Measurements from ENCODE around the gene SIX4. TPM values are rescaled to one million over a fixed set of nuclear protein-coding genes. Genes with fewer than 3 reads are reported as not detected.

The SIX4 gene
- total RNA-seq, 2 experiments from 2014 or later: not detected

GRCh38 chr14:60720962-60721325, 3.2 kb downstream of the SIX4 start:
- Mint-ChIP-seq H3K36me3 (ENCODE audit: low read depth) (no peaks in the 10 kb centered on the region), H3K27ac (no peak overlapping the region), H3K27me3 (ENCODE audit: low read depth) (peaks cover 59% of the 10 kb centered on the region), H3K9me3 (no peaks in the 10 kb centered on the region), H3K4me1 (ENCODE audit: low read depth) (peaks cover 19% of the 10 kb centered on the region), H3K4me3 (peak overlapping the region; percentile 61)
- intact Hi-C loops (cut with micrococcal nuclease): loop anchor here (1.0 to 10.0 kb wide), 6 partner anchors 32 to 476 kb away; partner anchors contain the start of genes PPM1A, SLC38A6 and TRMT5
- CTCF ChIA-PET: no interaction called here
- DNase-seq: no peak

- no peak overlapping the region for H3K27ac Mint-ChIP-seq
- no peak overlapping the region for H3K4me3 Mint-ChIP-seq
- CTCF ChIA-PET: no interaction called here
Measured at GRCh38 chr14:60720391-60720790, 3.8 kb downstream of the SIX4 start.

GRCh38 chr14:60713513-60713912, 10.6 kb downstream of the SIX4 start:
- Mint-ChIP-seq H3K36me3 (ENCODE audit: low read depth) (no peaks in the 10 kb centered on the region), H3K4me3 (no peak overlapping the region), H3K4me1 (ENCODE audit: low read depth) (no peaks in the 10 kb centered on the region), H3K9me3 (no peaks in the 10 kb centered on the region), H3K27me3 (ENCODE audit: low read depth) (peaks cover 18% of the 10 kb centered on the region), H3K27ac (no peak overlapping the region)
- CTCF ChIA-PET: no interaction called here
- intact Hi-C loops (cut with micrococcal nuclease): no loop called here
- no peak for DNase-seq

More at GRCh38 chr14:60720391-60720790, 3.8 kb downstream of the SIX4 start:
- Mint-ChIP-seq H3K36me3 (ENCODE audit: low read depth) (no peaks in the 10 kb centered on the region), H3K9me3 (no peaks in the 10 kb centered on the region), H3K4me1 (ENCODE audit: low read depth) (peaks cover 19% of the 10 kb centered on the region), H3K27me3 (ENCODE audit: low read depth) (peaks cover 60% of the 10 kb centered on the region)
- intact Hi-C loops (cut with micrococcal nuclease): loop anchor here (2.0 to 10.0 kb wide), 5 partner anchors 32 to 476 kb away; partner anchors contain the start of gene PPM1A
- no peak for DNase-seq

- CTCF ChIA-PET: no interaction called here
- Mint-ChIP-seq H3K9me3 (no peaks in the 10 kb centered on the region), H3K4me3 (no peak overlapping the region), H3K36me3 (ENCODE audit: low read depth) (no peaks in the 10 kb centered on the region), H3K4me1 (ENCODE audit: low read depth) (no peaks in the 10 kb centered on the region), H3K27ac (no peak overlapping the region), H3K27me3 (ENCODE audit: low read depth) (peaks cover 13% of the 10 kb centered on the region)
- DNase-seq: no peak
- intact Hi-C loops (cut with micrococcal nuclease): no loop called here
Measured at GRCh38 chr14:60710494-60710893, 13.7 kb downstream of the SIX4 start.

GRCh38 chr14:60707858-60708257, 16.3 kb downstream of the SIX4 start:
- Mint-ChIP-seq H3K27me3 (ENCODE audit: low read depth) (peaks cover 10% of the 10 kb centered on the region), H3K9me3 (no peaks in the 10 kb centered on the region), H3K36me3 (ENCODE audit: low read depth) (no peaks in the 10 kb centered on the region), H3K4me1 (ENCODE audit: low read depth) (no peaks in the 10 kb centered on the region), H3K27ac (no peak overlapping the region), H3K4me3 (no peak overlapping the region)
- DNase-seq: no peak
- intact Hi-C loops (cut with micrococcal nuclease): no loop called here
- CTCF ChIA-PET: no interaction called here

- H3K27me3 Mint-ChIP-seq (ENCODE audit: low read depth): peaks cover 17% of the 10 kb centered on the region
- H3K36me3 Mint-ChIP-seq (ENCODE audit: low read depth): peaks cover 4% of the 10 kb centered on the region
- H3K4me1 Mint-ChIP-seq (ENCODE audit: low read depth): no peaks in the 10 kb centered on the region
- no peak overlapping the region for H3K27ac Mint-ChIP-seq
- CTCF ChIA-PET: no interaction called here
- intact Hi-C loops (cut with micrococcal nuclease): no loop called here
- H3K4me3 Mint-ChIP-seq: no peak overlapping the region
- H3K9me3 Mint-ChIP-seq: peaks cover 13% of the 10 kb centered on the region
- DNase-seq: no peak
Measured at GRCh38 chr14:60705100-60705499, 19.1 kb downstream of the SIX4 start.

GRCh38 chr14:60700598-60700997, 23.6 kb downstream of the SIX4 start:
- Mint-ChIP-seq H3K36me3 (ENCODE audit: low read depth) (peaks cover 4% of the 10 kb centered on the region), H3K4me3 (no peak overlapping the region), H3K27me3 (ENCODE audit: low read depth) (peaks cover 20% of the 10 kb centered on the region), H3K4me1 (ENCODE audit: low read depth) (no peaks in the 10 kb centered on the region), H3K9me3 (peaks cover 17% of the 10 kb centered on the region), H3K27ac (no peak overlapping the region)
- intact Hi-C loops (cut with micrococcal nuclease): no loop called here
- CTCF ChIA-PET: interaction anchor here (0.7 kb wide), 1 partner anchor 519 kb away, joined by 3 read pairs; no protein-coding TSS in a partner anchor
- no peak for DNase-seq

GRCh38 chr14:60695327-60695726, 28.8 kb downstream of the SIX4 start:
- no peak overlapping the region for H3K27ac Mint-ChIP-seq
- H3K9me3 Mint-ChIP-seq: peaks cover 5% of the 10 kb centered on the region
- intact Hi-C loops (cut with micrococcal nuclease): no loop called here
- no peaks in the 10 kb centered on the region for H3K36me3 Mint-ChIP-seq (ENCODE audit: low read depth)
- H3K4me3 Mint-ChIP-seq: no peak overlapping the region
- DNase-seq: no peak
- H3K4me1 Mint-ChIP-seq (ENCODE audit: low read depth): no peaks in the 10 kb centered on the region
- CTCF ChIA-PET: interaction anchor here (0.6 kb wide), 1 partner anchor 71 kb away, joined by 3 read pairs; no protein-coding TSS in a partner anchor
- peaks cover 9% of the 10 kb centered on the region for H3K27me3 Mint-ChIP-seq (ENCODE audit: low read depth)

GRCh38 chr14:60691383-60692113, 32.6 kb downstream of the SIX4 start:
- CTCF ChIA-PET: interaction anchor here (0.6 kb wide), 1 partner anchor 30 kb away, joined by 6 read pairs; no protein-coding TSS in a partner anchor
- Mint-ChIP-seq H3K27me3 (ENCODE audit: low read depth) (peaks cover 5% of the 10 kb centered on the region), H3K36me3 (ENCODE audit: low read depth) (no peaks in the 10 kb centered on the region), H3K4me3 (no peak overlapping the region), H3K4me1 (ENCODE audit: low read depth) (no peaks in the 10 kb centered on the region), H3K9me3 (no peaks in the 10 kb centered on the region), H3K27ac (no peak overlapping the region)
- intact Hi-C loops (cut with micrococcal nuclease): no loop called here
- no peak for DNase-seq

- CTCF ChIA-PET: no interaction called here
- Mint-ChIP-seq H3K4me3 (no peak overlapping the region), H3K27ac (no peak overlapping the region), H3K36me3 (ENCODE audit: low read depth) (no peaks in the 10 kb centered on the region), H3K27me3 (ENCODE audit: low read depth) (peaks cover 13% of the 10 kb centered on the region), H3K4me1 (ENCODE audit: low read depth) (no peaks in the 10 kb centered on the region), H3K9me3 (no peaks in the 10 kb centered on the region)
- intact Hi-C loops (cut with micrococcal nuclease): no loop called here
- no peak for DNase-seq
Measured at GRCh38 chr14:60686865-60687264, 37.3 kb downstream of the SIX4 start.

- peaks cover 3% of the 10 kb centered on the region for H3K9me3 Mint-ChIP-seq
- no peak overlapping the region for H3K27ac Mint-ChIP-seq
- no peak for DNase-seq
- CTCF ChIA-PET: no interaction called here
- no peaks in the 10 kb centered on the region for H3K36me3 Mint-ChIP-seq (ENCODE audit: low read depth)
- H3K4me1 Mint-ChIP-seq (ENCODE audit: low read depth): no peaks in the 10 kb centered on the region
- intact Hi-C loops (cut with micrococcal nuclease): no loop called here
- H3K27me3 Mint-ChIP-seq (ENCODE audit: low read depth): peaks cover 11% of the 10 kb centered on the region
- no peak overlapping the region for H3K4me3 Mint-ChIP-seq
Measured at GRCh38 chr14:60684203-60684602, 39.9 kb downstream of the SIX4 start.

GRCh38 chr14:60681271-60681670, 42.9 kb downstream of the SIX4 start:
- CTCF ChIA-PET: no interaction called here
- Mint-ChIP-seq H3K4me1 (ENCODE audit: low read depth) (no peaks in the 10 kb centered on the region), H3K36me3 (ENCODE audit: low read depth) (no peaks in the 10 kb centered on the region), H3K27ac (no peak overlapping the region), H3K4me3 (no peak overlapping the region), H3K9me3 (peaks cover 3% of the 10 kb centered on the region), H3K27me3 (ENCODE audit: low read depth) (peaks cover 11% of the 10 kb centered on the region)
- intact Hi-C loops (cut with micrococcal nuclease): no loop called here
- DNase-seq: no peak

- CTCF ChIA-PET: interaction anchor here (0.6 to 0.7 kb wide), 2 partner anchors 38 to 71 kb away, joined by 4 to 6 read pairs; no protein-coding TSS in a partner anchor
- no peak for DNase-seq
- Mint-ChIP-seq H3K4me3 (no peak overlapping the region), H3K4me1 (ENCODE audit: low read depth) (no peaks in the 10 kb centered on the region), H3K27ac (no peak overlapping the region), H3K27me3 (ENCODE audit: low read depth) (peaks cover 11% of the 10 kb centered on the region), H3K9me3 (peaks cover 3% of the 10 kb centered on the region), H3K36me3 (ENCODE audit: low read depth) (no peaks in the 10 kb centered on the region)
- intact Hi-C loops (cut with micrococcal nuclease): no loop called here
Measured at GRCh38 chr14:60680511-60680910, 43.6 kb downstream of the SIX4 start.
